ENCODE results near the gene DAPK2. TPM values are rescaled to one million over a fixed set of nuclear protein-coding genes. Genes with fewer than 3 reads are reported as not detected.

The DAPK2 gene
- polyA plus RNA-seq, 2 of the 4 experiments (the other 2 are of a cell fraction), result 3.1 to 4.8 TPM

DNA sequence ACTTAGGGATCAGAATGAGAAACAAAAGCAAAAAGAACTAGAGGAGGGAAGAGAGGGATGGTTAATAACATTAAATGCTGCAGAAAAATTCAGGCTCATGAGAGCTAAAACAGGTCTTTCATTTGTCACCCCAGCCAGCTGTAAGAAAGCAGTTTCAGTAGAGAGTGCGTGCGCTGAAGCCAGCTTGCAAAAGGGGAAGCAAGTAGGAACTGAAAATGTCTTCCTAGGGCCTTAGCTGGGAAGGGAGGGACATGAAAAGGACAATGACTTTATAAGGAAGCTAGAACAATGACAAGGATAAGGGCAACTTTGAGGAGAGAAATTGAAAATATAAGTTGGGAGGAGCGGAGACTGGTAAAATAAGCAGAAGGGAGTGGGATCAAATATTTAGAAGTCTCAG is 44.2 kb upstream of the DAPK2 start:
- TF ChIP-seq, protein P1, sequence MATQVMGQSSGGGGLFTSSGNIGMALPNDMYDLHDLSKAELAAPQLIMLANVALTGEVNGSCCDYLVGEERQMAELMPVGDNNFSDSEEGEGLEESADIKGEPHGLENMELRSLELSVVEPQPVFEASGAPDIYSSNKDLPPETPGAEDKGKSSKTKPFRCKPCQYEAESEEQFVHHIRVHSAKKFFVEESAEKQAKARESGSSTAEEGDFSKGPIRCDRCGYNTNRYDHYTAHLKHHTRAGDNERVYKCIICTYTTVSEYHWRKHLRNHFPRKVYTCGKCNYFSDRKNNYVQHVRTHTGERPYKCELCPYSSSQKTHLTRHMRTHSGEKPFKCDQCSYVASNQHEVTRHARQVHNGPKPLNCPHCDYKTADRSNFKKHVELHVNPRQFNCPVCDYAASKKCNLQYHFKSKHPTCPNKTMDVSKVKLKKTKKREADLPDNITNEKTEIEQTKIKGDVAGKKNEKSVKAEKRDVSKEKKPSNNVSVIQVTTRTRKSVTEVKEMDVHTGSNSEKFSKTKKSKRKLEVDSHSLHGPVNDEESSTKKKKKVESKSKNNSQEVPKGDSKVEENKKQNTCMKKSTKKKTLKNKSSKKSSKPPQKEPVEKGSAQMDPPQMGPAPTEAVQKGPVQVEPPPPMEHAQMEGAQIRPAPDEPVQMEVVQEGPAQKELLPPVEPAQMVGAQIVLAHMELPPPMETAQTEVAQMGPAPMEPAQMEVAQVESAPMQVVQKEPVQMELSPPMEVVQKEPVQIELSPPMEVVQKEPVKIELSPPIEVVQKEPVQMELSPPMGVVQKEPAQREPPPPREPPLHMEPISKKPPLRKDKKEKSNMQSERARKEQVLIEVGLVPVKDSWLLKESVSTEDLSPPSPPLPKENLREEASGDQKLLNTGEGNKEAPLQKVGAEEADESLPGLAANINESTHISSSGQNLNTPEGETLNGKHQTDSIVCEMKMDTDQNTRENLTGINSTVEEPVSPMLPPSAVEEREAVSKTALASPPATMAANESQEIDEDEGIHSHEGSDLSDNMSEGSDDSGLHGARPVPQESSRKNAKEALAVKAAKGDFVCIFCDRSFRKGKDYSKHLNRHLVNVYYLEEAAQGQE (IDR thresholded peaks at IDR 0.05), result no peak
- TF ChIP-seq RNF2 (IDR thresholded peaks at IDR 0.05; ENCODE audit: borderline replicate concordance, low read depth) (no peak), POLR2A (IDR thresholded peaks at IDR 0.05; ENCODE audit: low read length) (no peak), HDAC2 (IDR thresholded peaks at IDR 0.05) (no peak), SREBF2 (IDR thresholded peaks at IDR 0.05) (no peak), CBX2 (IDR thresholded peaks at IDR 0.05; ENCODE audit: borderline replicate concordance, low read depth) (no peak), SMC3 (IDR thresholded peaks at IDR 0.05) (no peak), HEYL (CRISPR knock-in tag; IDR thresholded peaks at IDR 0.05) (no peak)
- TF ChIP-seq, protein P2, sequence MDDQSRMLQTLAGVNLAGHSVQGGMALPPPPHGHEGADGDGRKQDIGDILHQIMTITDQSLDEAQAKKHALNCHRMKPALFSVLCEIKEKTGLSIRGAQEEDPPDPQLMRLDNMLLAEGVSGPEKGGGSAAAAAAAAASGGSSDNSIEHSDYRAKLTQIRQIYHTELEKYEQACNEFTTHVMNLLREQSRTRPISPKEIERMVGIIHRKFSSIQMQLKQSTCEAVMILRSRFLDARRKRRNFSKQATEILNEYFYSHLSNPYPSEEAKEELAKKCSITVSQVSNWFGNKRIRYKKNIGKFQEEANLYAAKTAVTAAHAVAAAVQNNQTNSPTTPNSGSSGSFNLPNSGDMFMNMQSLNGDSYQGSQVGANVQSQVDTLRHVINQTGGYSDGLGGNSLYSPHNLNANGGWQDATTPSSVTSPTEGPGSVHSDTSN (IDR thresholded peaks at IDR 0.05), result no peak
- no peak overlapping the region for H3K4me3 ChIP-seq
- WGBS (ENCODE audit: missing lambda C conversion rate), result 96% methylated on average over 3 of the region's 3 CpGs
- ChIA-PET CTCF (interaction anchor here (0.6 to 1.4 kb wide), 5 partner anchors 9 to 339 kb away, joined by 3 to 6 read pairs (median 3); no protein-coding TSS in a partner anchor), POLR2A (no interaction called here)
- FAIRE-seq (no peak), DNase-seq (ENCODE audit: low read depth in 1 of 2, low spot score in 1 of 2) (no peak), ATAC-seq (no peak)
- H3K4me2 ChIP-seq, result no peak overlapping the region
- no peak overlapping the region for H3K27ac ChIP-seq
- H3K9me3 ChIP-seq, result no peaks in the 10 kb centered on the region
- H3K4me1 ChIP-seq, result peaks cover 18% of the 10 kb centered on the region

- H3K4me1 ChIP-seq, result peaks cover 10% of the 10 kb centered on the region
- 92% methylated on average over 12 of the region's 12 CpGs for WGBS (ENCODE audit: missing lambda C conversion rate)
- no peak overlapping the region for H3K4me3 ChIP-seq
- no peaks in the 10 kb centered on the region for H3K9me3 ChIP-seq
- FAIRE-seq (no peak), ATAC-seq (no peak), DNase-seq (ENCODE audit: low read depth in 1 of 2, low spot score in 1 of 2) (no peak)
- TF ChIP-seq JUN (IDR thresholded peaks at IDR 0.05), result no peak
- TF ChIP-seq, protein P1 (IDR thresholded peaks at IDR 0.05), result no peak
- TF ChIP-seq FOSL2 (IDR thresholded peaks at IDR 0.05), result no peak
- TF ChIP-seq FOSL2 (CRISPR knock-in tag; IDR thresholded peaks at IDR 0.05), result no peak
- no peak for TF ChIP-seq CBX8 (IDR thresholded peaks at IDR 0.05)
- no peak for TF ChIP-seq GATA3 (IDR thresholded peaks at IDR 0.05; ENCODE audit: borderline replicate concordance)
- TF ChIP-seq, protein P3, sequence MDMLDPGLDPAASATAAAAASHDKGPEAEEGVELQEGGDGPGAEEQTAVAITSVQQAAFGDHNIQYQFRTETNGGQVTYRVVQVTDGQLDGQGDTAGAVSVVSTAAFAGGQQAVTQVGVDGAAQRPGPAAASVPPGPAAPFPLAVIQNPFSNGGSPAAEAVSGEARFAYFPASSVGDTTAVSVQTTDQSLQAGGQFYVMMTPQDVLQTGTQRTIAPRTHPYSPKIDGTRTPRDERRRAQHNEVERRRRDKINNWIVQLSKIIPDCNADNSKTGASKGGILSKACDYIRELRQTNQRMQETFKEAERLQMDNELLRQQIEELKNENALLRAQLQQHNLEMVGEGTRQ (IDR thresholded peaks at IDR 0.05), result no peak
- no peak for TF ChIP-seq CHD2 (IDR thresholded peaks at IDR 0.05; ENCODE audit: low read length, partially characterized antibody)
- no peak for TF ChIP-seq TFCP2L1 (CRISPR knock-in tag; IDR thresholded peaks at IDR 0.05)
- H3K4me2 ChIP-seq, result no peak overlapping the region
- ChIA-PET CTCF (interaction anchor here (0.6 to 1.7 kb wide), 7 partner anchors 9 to 1538 kb away, joined by 3 to 6 read pairs (median 4); partner anchors contain the start of gene DAPK2), POLR2A (no interaction called here)
- H3K27ac ChIP-seq, result no peak overlapping the region
Measured at GRCh38 chr15:64089543-64090280, 43.4 kb upstream of the DAPK2 start.

Measured in A549 (cell line).